Activated CD4-positive, alpha-beta T cell treated with anti-CD3 and anti-CD28 coated beads, Interleukin-2, amount 50 U/mL, for 16 hours (primary cell): ENCODE results near the gene ZIK1.

Experiments used
- DNase-seq: peaks from one replicate; pipeline ENCODE4 v3.0.0-alpha.2; 2020

ZIK1 gene

DNA sequence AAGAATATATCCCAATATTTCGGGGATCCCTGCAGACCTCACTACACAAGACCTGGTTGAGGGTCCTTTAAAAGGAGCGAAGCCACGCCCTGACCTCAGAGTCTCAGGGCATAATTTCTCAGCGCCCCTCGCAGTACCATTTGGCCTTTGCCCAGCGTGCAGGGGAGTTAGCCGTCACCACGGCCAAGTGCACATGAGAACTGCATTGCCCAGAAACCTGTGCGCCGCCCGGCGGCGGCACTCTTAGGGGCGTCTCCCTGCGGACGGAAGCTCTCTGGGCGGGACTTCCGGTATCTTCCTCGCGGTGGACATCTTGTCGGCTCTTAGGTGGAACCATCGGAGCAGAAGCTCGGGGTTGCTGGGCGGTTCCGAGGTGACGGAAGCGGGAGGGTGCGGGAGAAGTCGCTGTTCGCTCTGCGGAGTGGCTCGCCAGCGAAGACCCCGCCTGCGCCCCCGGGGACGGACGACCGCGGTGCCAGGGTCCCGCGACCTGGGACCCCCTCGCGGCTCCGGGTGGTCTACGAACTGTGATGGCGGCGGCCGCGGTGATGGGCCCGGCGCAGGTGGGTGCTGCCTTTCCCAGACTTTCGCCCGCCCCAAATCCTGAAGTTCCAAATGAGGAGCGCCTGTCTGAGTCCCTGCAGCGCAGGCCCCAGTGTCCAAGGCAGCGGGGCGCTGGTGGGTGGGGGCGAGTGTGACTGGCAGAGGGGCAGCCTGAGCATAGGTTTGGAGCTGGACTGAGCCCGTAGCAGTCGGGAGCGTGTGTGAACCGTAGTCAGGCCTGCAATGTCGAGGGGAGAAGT lies 30.2 kb downstream of the ZIK1 start, which contains the start of gene ZNF134:
Gene ZNF134 (plus strand): TSS at position 302 of the 803 bp plus-strand sequence. CDS start 5,227 bp downstream, outside the sequence.
- DNase-seq, result peak; percentile 92

DNA sequence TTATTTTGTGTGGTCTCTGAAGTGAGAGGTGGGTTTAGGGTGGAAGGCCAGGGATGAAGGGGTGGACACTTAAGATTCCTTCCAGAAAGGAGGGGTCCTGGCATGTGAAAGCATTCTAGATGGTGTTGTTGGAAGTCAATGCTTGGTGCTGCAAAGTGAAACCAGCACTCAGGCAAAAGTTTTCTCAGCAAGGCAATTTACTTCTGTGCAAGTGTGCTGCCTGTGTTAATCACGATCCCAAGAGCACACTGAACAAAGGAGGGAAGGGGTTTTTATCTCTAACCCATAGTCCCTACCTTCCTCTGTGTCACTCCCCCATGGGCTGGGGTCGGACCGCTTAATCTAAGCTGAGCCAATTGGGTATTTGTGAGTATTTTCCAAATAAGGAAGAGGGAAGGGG lies 31.4 kb downstream of the ZIK1 start:
- DNase-seq, result no peak

DNA sequence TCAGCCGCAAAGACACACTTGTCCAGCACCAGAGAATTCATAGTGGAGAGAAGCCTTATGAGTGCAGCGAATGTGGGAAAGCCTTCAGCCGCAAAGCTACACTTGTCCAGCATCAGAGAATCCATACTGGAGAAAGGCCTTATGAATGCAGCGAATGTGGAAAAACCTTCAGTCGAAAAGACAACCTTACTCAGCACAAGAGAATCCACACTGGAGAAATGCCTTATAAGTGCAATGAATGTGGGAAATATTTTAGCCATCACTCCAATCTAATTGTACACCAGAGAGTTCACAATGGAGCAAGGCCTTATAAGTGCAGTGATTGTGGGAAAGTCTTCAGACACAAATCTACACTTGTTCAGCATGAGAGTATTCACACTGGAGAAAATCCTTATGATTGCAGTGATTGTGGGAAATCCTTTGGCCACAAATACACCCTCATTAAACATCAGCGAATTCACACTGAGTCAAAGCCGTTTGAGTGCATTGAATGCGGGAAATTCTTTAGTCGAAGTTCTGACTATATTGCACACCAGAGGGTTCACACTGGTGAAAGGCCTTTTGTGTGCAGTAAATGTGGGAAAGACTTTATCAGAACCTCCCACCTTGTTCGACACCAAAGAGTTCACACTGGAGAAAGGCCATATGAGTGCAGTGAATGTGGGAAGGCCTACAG lies 36.9 kb downstream of the ZIK1 start:
- no peak for DNase-seq

DNA sequence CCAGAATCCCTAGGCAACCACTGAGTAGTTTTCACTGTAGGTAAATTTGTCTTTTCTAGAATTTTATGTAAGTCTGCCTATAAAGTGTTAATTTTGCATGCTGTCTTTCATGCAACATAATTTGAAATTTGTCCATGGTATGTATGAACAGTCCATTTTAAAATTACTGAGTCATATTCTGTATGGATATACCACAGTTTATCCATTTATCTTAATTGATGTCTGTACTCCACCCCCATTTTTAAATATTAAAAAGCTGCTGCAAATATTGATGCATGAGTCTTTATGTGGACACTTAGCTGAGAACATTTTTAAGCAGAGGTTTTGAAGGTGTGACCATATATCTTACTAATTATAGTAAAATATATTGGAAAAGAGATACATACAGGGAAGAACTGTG lies 39.1 kb downstream of the ZIK1 start:
- DNase-seq, result no peak

DNA sequence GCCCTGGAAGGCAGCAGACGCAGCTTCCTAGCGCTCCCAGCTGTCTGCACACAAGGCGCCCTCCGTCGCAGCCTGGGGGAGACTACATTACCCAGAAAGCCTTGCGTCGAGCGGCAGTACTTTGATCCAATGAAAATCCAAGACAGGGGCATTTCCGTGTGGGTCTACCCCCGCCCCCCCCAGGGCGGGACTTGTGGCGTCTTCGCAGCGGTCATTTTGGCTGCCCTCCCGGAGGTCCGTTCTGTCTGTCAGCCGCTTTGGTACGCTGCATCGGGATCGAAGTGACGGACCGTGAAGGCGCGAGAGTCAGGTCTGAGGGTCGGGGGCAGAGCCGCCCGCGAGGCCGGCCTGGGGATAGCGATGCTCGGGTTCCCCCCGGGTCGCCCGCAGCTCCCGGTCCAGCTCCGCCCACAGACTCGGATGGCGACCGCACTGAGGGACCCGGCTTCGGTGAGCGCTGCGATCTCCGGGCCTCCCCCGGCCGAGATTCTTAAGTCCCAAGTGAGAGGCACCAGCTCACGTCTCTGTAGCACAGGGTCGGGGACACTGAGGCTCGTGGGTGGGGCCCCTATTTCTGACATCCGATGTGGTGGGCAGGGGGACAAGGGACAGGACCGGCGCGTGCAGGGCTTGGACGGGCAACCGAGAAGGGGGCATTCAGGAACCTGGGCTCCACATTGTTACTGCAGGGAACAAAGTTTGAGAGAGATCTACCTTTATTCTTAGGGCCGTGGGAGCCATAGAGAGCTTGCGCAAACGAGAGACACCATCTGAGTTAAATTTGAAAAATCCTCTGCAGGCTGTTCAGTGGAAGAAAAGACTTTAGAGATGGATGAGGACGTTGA lies 49.3 kb downstream of the ZIK1 start, which contains the start of gene ZNF211:
Gene ZNF211 (plus strand): TSS at position 182 of the 845 bp plus-strand sequence. CDS start 179 bp downstream, at position 361.
- peak; percentile 91 for DNase-seq

DNA sequence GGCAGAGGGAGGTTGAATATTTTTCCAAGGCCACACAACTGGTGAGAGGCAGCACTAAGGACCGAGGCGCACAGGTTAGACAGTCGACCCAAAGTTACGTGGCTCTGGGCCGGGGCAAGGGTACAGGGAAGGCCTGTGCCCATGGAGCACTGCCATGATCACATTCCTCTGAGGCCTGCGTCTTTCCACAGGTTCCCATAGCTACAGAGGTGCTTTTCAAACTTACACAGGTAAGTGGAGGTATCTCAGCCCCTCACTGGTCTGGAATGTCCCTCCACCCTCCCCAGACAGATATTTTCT lies 49.8 kb downstream of the ZIK1 start:
- DNase-seq, result no peak

DNA sequence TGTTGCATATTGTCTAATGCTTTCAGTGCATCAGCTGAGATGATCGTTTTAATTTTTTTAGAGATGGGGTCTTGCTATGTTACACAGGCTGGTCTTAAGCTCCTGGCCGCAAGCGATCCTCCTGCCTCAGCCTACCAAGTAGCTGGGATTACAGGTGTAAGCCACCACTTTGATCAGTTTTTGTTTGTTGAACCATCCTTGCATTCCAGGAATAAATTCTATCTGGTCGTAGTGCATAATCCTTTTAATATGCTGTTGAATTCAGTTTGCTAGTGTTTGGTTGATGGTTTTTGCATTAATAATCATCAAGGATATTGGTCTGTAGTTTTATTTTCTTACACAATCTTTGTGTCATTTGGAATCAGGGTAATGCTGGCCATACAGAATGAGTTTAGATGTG lies 53.4 kb downstream of the ZIK1 start:
- DNase-seq, result no peak

DNA sequence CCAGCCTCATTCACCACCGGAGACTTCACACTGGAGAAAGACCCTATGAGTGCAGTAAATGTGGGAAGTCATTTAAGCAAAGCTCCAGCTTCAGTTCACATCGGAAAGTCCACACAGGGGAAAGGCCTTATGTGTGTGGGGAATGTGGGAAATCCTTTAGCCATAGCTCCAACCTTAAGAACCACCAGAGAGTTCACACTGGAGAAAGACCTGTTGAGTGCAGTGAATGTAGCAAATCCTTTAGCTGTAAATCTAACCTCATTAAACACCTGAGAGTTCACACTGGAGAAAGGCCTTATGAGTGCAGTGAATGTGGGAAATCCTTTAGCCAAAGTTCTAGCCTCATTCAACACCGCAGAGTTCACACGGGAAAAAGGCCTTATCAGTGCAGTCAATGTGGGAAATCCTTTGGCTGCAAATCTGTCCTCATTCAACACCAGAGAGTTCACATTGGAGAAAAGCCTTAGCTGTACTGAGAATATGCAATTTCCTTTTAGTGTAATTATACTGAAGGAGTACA lies 57.8 kb downstream of the ZIK1 start:
- no peak for DNase-seq

DNA sequence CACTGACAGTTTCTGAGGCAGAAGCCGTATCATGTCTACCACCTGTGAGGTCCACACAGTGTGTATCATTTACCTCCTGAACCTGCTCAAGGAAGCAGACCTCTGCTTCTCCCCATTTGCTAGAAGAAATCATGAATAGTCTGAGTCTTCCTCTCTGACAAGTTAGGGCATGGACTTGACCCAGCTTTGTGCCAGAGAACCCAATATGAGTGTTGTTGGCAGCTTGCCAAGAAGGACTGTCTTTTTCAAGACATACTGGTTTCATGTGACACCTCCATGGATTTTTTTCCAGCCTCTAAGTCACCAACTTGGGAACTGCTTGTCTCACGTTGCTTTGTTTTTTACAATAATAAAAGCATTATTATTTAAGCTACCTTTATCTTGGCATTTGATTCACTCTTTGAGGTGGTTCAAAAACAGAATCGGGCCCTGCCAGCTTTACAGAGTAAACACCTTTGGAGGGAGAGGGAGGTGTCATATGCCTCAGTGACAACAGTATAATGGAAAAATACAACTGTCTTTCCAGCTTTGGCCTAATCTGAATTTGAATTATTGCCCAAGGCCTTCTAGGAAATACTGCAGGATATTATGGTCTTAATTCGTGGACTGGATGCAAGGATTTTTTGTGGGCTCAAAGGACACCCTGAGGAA lies 58.6 kb downstream of the ZIK1 start:
- no peak for DNase-seq
